HCT116 (cell line): ENCODE data around the gene RAX. TPM values are rescaled to one million over a fixed set of nuclear protein-coding genes. Genes with fewer than 3 reads are reported as not detected.

ENCODE experiments used
- ATAC-seq: fragments of 200-7000 bp; cut with Tn5 transposase; 2 replicates; pipeline ENCODE4 v1.9.1; 2020; ENCODE audit warnings: mild to moderate bottlenecking, moderate library complexity
- BruUV-seq: library from RNA; stranded (reverse); fragments of 400-500 nt; replicated peaks from 2 replicates; lab custom pipeline; 2021; lab: Mats Ljungman, UMichigan
- CTCF ChIA-PET: fragments of 300-600 bp; sonication (Branson Sonifier 250); formaldehyde crosslinking; loops from one replicate; lab custom pipeline; 2021; ENCODE audit warnings: antibody characterized with exemption; lab: Charles Lee
- POLR2A ChIA-PET: fragments of 300-600, 350-600 bp; sonication (Branson Sonifier 250); formaldehyde crosslinking; loops from one replicate; lab custom pipeline; 2021; ENCODE audit warnings: antibody characterized with exemption; lab: Charles Lee
- RAD21 ChIA-PET, 2 experiments: fragments of 300-600 bp; sonication (Branson Sonifier 250); formaldehyde crosslinking; loops; one replicate each; lab custom pipeline; 2023; ENCODE audit warnings: low total read pairs in 2 of 2; ENCODE audit not compliant: uncharacterized antibody in 2 of 2, unreplicated experiment in 2 of 2, low non-redundant PET in 1 of 2; lab: Charles Lee
- DNase-seq: peaks from one replicate; pipeline ENCODE4 v3.0.0-alpha.2; 2010; ENCODE audit warnings: low read depth, low spot score
- H2AFZ ChIP-seq: fragments of 200-600 bp; shearing (Covaris generic), sonication (generic); 2 replicates; pipeline ENCODE4 v1.6.1; 2017; ENCODE audit warnings: low read depth, mixed run types, mixed read lengths, antibody characterized with exemption, low read length; ENCODE audit not compliant: poor library complexity, severe bottlenecking
- H3K27ac ChIP-seq: 2 replicates; pipeline ENCODE4 v1.5.1; 2012; ENCODE audit warnings: low read depth, low read length
- H3K27me3 ChIP-seq: fragments of 200-600 bp; sonication (generic); 2 replicates; pipeline ENCODE4 v1.6.1; 2016; ENCODE audit warnings: mixed run types, low read length, mixed read lengths; ENCODE audit not compliant: insufficient read depth
- H3K36me3 ChIP-seq, 2 experiments: fragments of 200-500 bp in 1 of 2; fragments of 200-600 bp in 1 of 2; sonication (Bioruptor generic) in 1 of 2; sonication (generic) in 1 of 2; 2 replicates each; pipeline versions ENCODE4 v1.5.1 to v1.6.1; 2014 to 2016; ENCODE audit warnings: low read length in 2 of 2, inconsistent platforms in 1 of 2, mixed read lengths in 1 of 2, mixed run types in 1 of 2; ENCODE audit not compliant: insufficient read depth in 2 of 2, control insufficient read depth in 1 of 2
- H3K4me1 ChIP-seq, 2 experiments: fragments of 200-600 bp in 1 of 2; sonication (generic) in 1 of 2; 2 replicates each; pipeline versions ENCODE4 v1.5.1 to v1.6.1; 2012 to 2017; ENCODE audit warnings: low read length in 2 of 2, inconsistent platforms in 1 of 2, mild to moderate bottlenecking in 1 of 2, mixed read lengths in 1 of 2, mixed run types in 1 of 2, moderate library complexity in 1 of 2; ENCODE audit not compliant: insufficient read depth in 2 of 2, control insufficient read depth in 1 of 2
- H3K4me2 ChIP-seq: fragments of 200-600 bp; sonication (generic); 2 replicates; pipeline ENCODE4 v1.6.1; 2017; ENCODE audit warnings: mixed run types, low read length, mixed read lengths
- H3K4me3 ChIP-seq, 2 experiments: fragments of 200-600 bp in 1 of 2; sonication (generic) in 1 of 2; replicated peaks in 1 of 2; 2 replicates each; pipeline ENCODE4 v1.5.1; 2011 to 2016; ENCODE audit warnings: low read length in 2 of 2, control low read depth in 1 of 2, low read depth in 1 of 2, mild to moderate bottlenecking in 1 of 2, mixed read lengths in 1 of 2, mixed run types in 1 of 2
- H3K79me2 ChIP-seq: fragments of 200-600 bp; sonication (generic); 2 replicates; pipeline ENCODE4 v1.6.1; 2017; ENCODE audit warnings: mild to moderate bottlenecking, mixed run types, low read length, moderate library complexity, mixed read lengths; ENCODE audit not compliant: insufficient read depth
- H3K9ac ChIP-seq: fragments of 200-600 bp; sonication (generic); 2 replicates; pipeline ENCODE4 v1.6.1; 2016; ENCODE audit warnings: low read length, mixed read lengths
- H3K9me2 ChIP-seq: fragments of 200-600 bp; sonication (generic), shearing (Covaris generic); 2 replicates; pipeline ENCODE4 v1.6.1; 2017; ENCODE audit warnings: mixed run types, mild to moderate bottlenecking, moderate library complexity; ENCODE audit not compliant: insufficient read depth
- H3K9me3 ChIP-seq, 2 experiments: fragments of 200-500 bp in 1 of 2; fragments of 200-600 bp in 1 of 2; sonication (Bioruptor generic) in 1 of 2; sonication (generic) in 1 of 2; 2 replicates each; pipeline ENCODE4 v1.6.1; 2014 to 2017; ENCODE audit warnings: low read length in 2 of 2, mixed read lengths in 2 of 2, inconsistent platforms in 1 of 2, low read depth in 1 of 2, mild to moderate bottlenecking in 1 of 2, mixed run types in 1 of 2, moderate library complexity in 1 of 2; ENCODE audit not compliant: control insufficient read depth in 1 of 2, insufficient read depth in 1 of 2
- H4K20me1 ChIP-seq: fragments of 200-600 bp; sonication (generic), shearing (Covaris generic); 2 replicates; pipeline ENCODE4 v1.6.1; 2017; ENCODE audit warnings: mixed run types, mild to moderate bottlenecking, moderate library complexity; ENCODE audit not compliant: insufficient read depth
- ELF1 ChIP-seq: IDR thresholded peaks from 2 replicates; pipeline ENCODE4 v1.6.1; 2012; ENCODE audit warnings: low read depth, borderline replicate concordance
- FOSL1 ChIP-seq: IDR thresholded peaks from 2 replicates; pipeline ENCODE4 v1.6.1; 2012; ENCODE audit warnings: low read depth
- JUND ChIP-seq: IDR thresholded peaks from 2 replicates; pipeline ENCODE4 v1.6.1; 2012
- POLR2A ChIP-seq: IDR thresholded peaks from 2 replicates; pipeline ENCODE4 v1.7.0; 2011; ENCODE audit warnings: borderline replicate concordance; ENCODE audit not compliant: insufficient read depth, insufficient read length; ENCODE audit errors: extremely low read depth
- SIN3A ChIP-seq: IDR thresholded peaks from 2 replicates; pipeline ENCODE4 v1.6.1; 2012; ENCODE audit warnings: low read depth
- TCF7L2 ChIP-seq: IDR thresholded peaks from 2 replicates; pipeline ENCODE4 v1.7.0; 2011; ENCODE audit warnings: borderline replicate concordance, inconsistent platforms; ENCODE audit not compliant: insufficient read depth, insufficient read length; ENCODE audit errors: extremely low read depth
- intact Hi-C: fragments of 100-400 bp; cut with micrococcal nuclease; formaldehyde crosslinking; loops from 2 replicates; pipeline ENCODE4 v1.10.0; 2022
- total RNA-seq: library from RNA; stranded (reverse); gene quantifications from one replicate; pipeline ENCODE4 v1.2.1, GENCODE V29; 2021; ENCODE audit not compliant: unreplicated experiment
- TF ChIP-seq, protein P1 (sequence below): IDR thresholded peaks from 2 replicates; pipeline ENCODE4 v1.6.1; 2012; ENCODE audit warnings: low read depth

RAX gene
- total RNA-seq, 1 experiment from 2014 or later, result not detected

DNA sequence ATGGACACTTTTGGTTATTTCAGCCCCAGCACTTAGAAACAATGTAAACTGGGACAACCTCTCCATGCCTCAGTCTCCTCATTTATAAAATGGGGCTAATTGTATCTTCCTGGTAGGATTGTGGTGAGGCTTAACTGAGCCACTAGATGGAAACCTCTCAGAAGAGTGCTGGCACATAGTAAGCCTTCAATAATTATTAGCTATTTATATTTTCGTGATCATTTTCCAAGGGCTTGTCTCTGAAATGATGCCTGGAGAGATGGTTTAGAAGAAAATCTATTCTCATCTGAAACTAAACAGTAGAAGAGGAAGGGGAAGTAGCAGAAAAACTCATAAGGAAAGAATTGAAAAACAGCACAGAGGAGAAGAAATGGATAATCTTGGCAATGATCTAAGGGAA, 6.8 kb downstream of the RAX start:
- Histone ChIP-seq H3K4me1 (peaks cover 0 to 7% of the 10 kb centered on the region in 2 experiments; a peak in 2 of 4 replicates), H2AFZ (no peak overlapping the region), H3K4me2 (no peak overlapping the region), H3K27me3 (peaks cover 9% of the 10 kb centered on the region), H3K9ac (no peak overlapping the region), H3K9me2 (no peaks in the 10 kb centered on the region), H3K27ac (no peak overlapping the region), H3K36me3 (no peaks in the 10 kb centered on the region), H3K79me2 (no peaks in the 10 kb centered on the region), H3K4me3 (no peak overlapping the region), H3K9me3 (no peaks in the 10 kb centered on the region), H4K20me1 (no peaks in the 10 kb centered on the region)
- POLR2A ChIA-PET, result no interaction called here
- intact Hi-C loops, result no loop called here
- BruUV-seq, result no TSS peak
- CTCF ChIA-PET, result interaction anchor here (1.0 to 1.5 kb wide), 3 partner anchors 17 to 136 kb away, joined by 3 to 5 read pairs (median 4); no protein-coding TSS in a partner anchor
- ATAC-seq, result no peak
- TF ChIP-seq POLR2A, result no peak
- no peak for TF ChIP-seq JUND
- TF ChIP-seq, protein P1, sequence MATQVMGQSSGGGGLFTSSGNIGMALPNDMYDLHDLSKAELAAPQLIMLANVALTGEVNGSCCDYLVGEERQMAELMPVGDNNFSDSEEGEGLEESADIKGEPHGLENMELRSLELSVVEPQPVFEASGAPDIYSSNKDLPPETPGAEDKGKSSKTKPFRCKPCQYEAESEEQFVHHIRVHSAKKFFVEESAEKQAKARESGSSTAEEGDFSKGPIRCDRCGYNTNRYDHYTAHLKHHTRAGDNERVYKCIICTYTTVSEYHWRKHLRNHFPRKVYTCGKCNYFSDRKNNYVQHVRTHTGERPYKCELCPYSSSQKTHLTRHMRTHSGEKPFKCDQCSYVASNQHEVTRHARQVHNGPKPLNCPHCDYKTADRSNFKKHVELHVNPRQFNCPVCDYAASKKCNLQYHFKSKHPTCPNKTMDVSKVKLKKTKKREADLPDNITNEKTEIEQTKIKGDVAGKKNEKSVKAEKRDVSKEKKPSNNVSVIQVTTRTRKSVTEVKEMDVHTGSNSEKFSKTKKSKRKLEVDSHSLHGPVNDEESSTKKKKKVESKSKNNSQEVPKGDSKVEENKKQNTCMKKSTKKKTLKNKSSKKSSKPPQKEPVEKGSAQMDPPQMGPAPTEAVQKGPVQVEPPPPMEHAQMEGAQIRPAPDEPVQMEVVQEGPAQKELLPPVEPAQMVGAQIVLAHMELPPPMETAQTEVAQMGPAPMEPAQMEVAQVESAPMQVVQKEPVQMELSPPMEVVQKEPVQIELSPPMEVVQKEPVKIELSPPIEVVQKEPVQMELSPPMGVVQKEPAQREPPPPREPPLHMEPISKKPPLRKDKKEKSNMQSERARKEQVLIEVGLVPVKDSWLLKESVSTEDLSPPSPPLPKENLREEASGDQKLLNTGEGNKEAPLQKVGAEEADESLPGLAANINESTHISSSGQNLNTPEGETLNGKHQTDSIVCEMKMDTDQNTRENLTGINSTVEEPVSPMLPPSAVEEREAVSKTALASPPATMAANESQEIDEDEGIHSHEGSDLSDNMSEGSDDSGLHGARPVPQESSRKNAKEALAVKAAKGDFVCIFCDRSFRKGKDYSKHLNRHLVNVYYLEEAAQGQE, result no peak
- no peak for TF ChIP-seq FOSL1
- no peak for TF ChIP-seq ELF1
- TF ChIP-seq SIN3A, result no peak
- RAD21 ChIA-PET, result no interaction called here
- no peak for DNase-seq

DNA sequence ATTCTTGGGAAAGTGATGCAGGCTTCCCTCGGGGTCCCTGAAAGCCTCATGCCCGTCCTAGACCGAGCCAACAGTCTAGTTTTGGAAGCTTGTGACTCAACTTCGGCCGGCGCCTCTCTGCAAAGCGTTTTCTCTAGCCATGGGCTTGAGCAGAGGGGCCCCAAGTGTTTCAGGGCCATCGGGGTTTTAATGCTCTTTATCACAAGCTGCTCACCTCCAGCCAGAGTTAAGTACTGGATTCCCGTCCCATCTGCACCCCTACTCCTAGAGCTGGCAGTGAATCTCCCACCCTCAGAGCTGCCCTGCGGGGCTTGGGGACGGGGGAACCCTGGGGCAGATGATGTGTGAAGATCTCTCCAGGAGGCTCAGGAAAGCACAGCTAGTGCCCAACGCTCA, 7.3 kb downstream of the RAX start:
- intact Hi-C loops, result no loop called here
- CTCF ChIA-PET, result interaction anchor here (1.0 to 1.5 kb wide), 3 partner anchors 17 to 137 kb away, joined by 3 to 5 read pairs (median 4); no protein-coding TSS in a partner anchor
- no peaks in the 10 kb centered on the region for H4K20me1 ChIP-seq

More for the DNA sequence above, 7.3 kb downstream of the RAX start:
- H3K4me3 ChIP-seq, result no peak overlapping the region
- no peaks in the 10 kb centered on the region for H3K9me2 ChIP-seq
- POLR2A ChIA-PET, result no interaction called here
- no peak overlapping the region for H3K9ac ChIP-seq
- TF ChIP-seq TCF7L2 (no peak), FOSL1 (no peak)
- TF ChIP-seq, protein P1, result no peak
- no peak overlapping the region for H2AFZ ChIP-seq
- RAD21 ChIA-PET, result no interaction called here
- H3K36me3 ChIP-seq, result no peaks in the 10 kb centered on the region
- ATAC-seq (no peak), DNase-seq (no peak)
- H3K9me3 ChIP-seq, result no peaks in the 10 kb centered on the region
- H3K79me2 ChIP-seq, result no peaks in the 10 kb centered on the region
- peaks cover 0 to 7% of the 10 kb centered on the region in 2 experiments; a peak in 2 of 4 replicates for H3K4me1 ChIP-seq
- H3K27me3 ChIP-seq, result peaks cover 9% of the 10 kb centered on the region
- no peak overlapping the region for H3K27ac ChIP-seq
- no peak overlapping the region for H3K4me2 ChIP-seq
- no TSS peak for BruUV-seq
